K562 (cell line): ENCODE results near the gene IMP4. TPM values are rescaled to one million over a fixed set of nuclear protein-coding genes. Genes with fewer than 3 reads are reported as not detected.

Experiments
- ATAC-seq: fragments of 200-7000 bp; cut with Tn5 transposase; 3 replicates; pipeline ENCODE4 v1.9.1; 2020; ENCODE audit warnings: moderate library complexity
- BruUV-seq: library from RNA; stranded (reverse); fragments of 400-500 nt; replicated peaks from 2 replicates; lab custom pipeline; 2021; lab: Mats Ljungman, UMichigan
- CTCF ChIA-PET: fragments of 300-600 bp; formaldehyde crosslinking; extraction: SDS; loops from one replicate; lab custom pipeline; 2021; ENCODE audit warnings: low intra/inter-chr PET ratio; lab: Yijun Ruan, JAX
- POLR2A ChIA-PET: fragments of 300-600, 350-650 bp; sonication (Branson Sonifier 250); formaldehyde crosslinking; extraction: SDS; loops from one replicate; lab custom pipeline; 2021; ENCODE audit warnings: antibody characterized with exemption, inconsistent platforms; lab: Yijun Ruan, JAX
- DNase-seq, 4 experiments: peaks; one replicate each; pipeline versions ENCODE4 v3.0.0 to v3.0.0-alpha.2; 2011 to 2018; ENCODE audit warnings: low spot score in 3 of 4, mixed read lengths in 3 of 4; ENCODE audit errors: extremely low read depth in 1 of 4
- FAIRE-seq: peaks from 2 replicates; lab custom pipeline; 2011; peaks lifted over from hg19 to GRCh38; lab: Jason Lieb, UNC
- H2AFZ ChIP-seq: 2 replicates; pipeline ENCODE4 v1.6.0; 2011; ENCODE audit warnings: low read depth, low read length, control low read depth, inconsistent platforms
- H3K27ac ChIP-seq: fragments of 200-600 bp; 3 replicates; pipeline ENCODE4 v1.8.0; 2011; ENCODE audit warnings: low read depth, mild to moderate bottlenecking, control low read depth, inconsistent platforms, low read length, moderate library complexity, mixed read lengths; ENCODE audit errors: extremely low read depth
- H3K27me3 ChIP-seq, 2 experiments: fragments of 300-600 bp in 1 of 2; 2 replicates in 1 of 2; 3 replicates in 1 of 2; pipeline versions ENCODE4 v1.6.0 to v1.8.0; 2011; ENCODE audit warnings: inconsistent platforms in 2 of 2, low read length in 2 of 2, mild to moderate bottlenecking in 1 of 2, mixed read lengths in 1 of 2, moderate library complexity in 1 of 2; ENCODE audit not compliant: control insufficient read depth in 2 of 2, insufficient read depth in 2 of 2
- H3K36me3 ChIP-seq: fragments of 300-600 bp; 3 replicates; pipeline ENCODE4 v1.8.0; 2011; ENCODE audit warnings: mild to moderate bottlenecking, low read length, inconsistent platforms; ENCODE audit not compliant: control insufficient read depth, insufficient read depth
- H3K4me1 ChIP-seq, 2 experiments: fragments of 200-600 bp in 1 of 2; replicated peaks in 1 of 2; 2 replicates in 1 of 2; 3 replicates in 1 of 2; pipeline versions ENCODE4 v1.5.1 to v1.8.0; 2011; ENCODE audit warnings: inconsistent platforms in 2 of 2, low read length in 2 of 2, mild to moderate bottlenecking in 1 of 2, mixed read lengths in 1 of 2, moderate library complexity in 1 of 2; ENCODE audit not compliant: control insufficient read depth in 2 of 2, insufficient read depth in 2 of 2
- H3K4me2 ChIP-seq: 2 replicates; pipeline ENCODE4 v1.6.1; 2011; ENCODE audit warnings: low read length, control low read depth, inconsistent platforms, mixed read lengths; ENCODE audit not compliant: insufficient read depth
- H3K4me3 ChIP-seq: fragments of 200-600 bp; sonication (generic), shearing (Covaris generic); 2 replicates; pipeline ENCODE4 v1.5.1; 2016; ENCODE audit warnings: control low read depth, inconsistent platforms
- H3K79me2 ChIP-seq: fragments of 200-600 bp; 3 replicates; pipeline ENCODE4 v1.8.0; 2011; ENCODE audit warnings: low read length, inconsistent platforms; ENCODE audit not compliant: control insufficient read depth, insufficient read depth
- H3K9ac ChIP-seq, 2 experiments: 2 replicates each; pipeline versions ENCODE4 v1.6.0 to v1.6.1; 2011; ENCODE audit warnings: low read depth in 2 of 2, low read length in 2 of 2, control low read depth in 1 of 2, inconsistent platforms in 1 of 2, mild to moderate bottlenecking in 1 of 2, mixed read lengths in 1 of 2; ENCODE audit not compliant: insufficient read depth in 1 of 2
- H3K9me1 ChIP-seq: one replicate; pipeline ENCODE4 v1.6.0; 2011; ENCODE audit warnings: inconsistent platforms, mild to moderate bottlenecking, low read length, moderate library complexity; ENCODE audit not compliant: control insufficient read depth, insufficient read depth
- H3K9me3 ChIP-seq: replicated peaks from 2 replicates; pipeline ENCODE4 v1.5.1; 2011; ENCODE audit warnings: low read depth, low read length, inconsistent platforms; ENCODE audit not compliant: control insufficient read depth, insufficient read depth
- H4K20me1 ChIP-seq: replicated peaks from 2 replicates; pipeline ENCODE4 v1.6.1; 2011; ENCODE audit warnings: low read length, inconsistent platforms, mixed read lengths; ENCODE audit not compliant: control insufficient read depth, insufficient read depth
- ARHGAP35 ChIP-seq: fragments of 450-650 bp; IDR thresholded peaks from 2 replicates; pipeline ENCODE4 v1.6.1; 2018; ENCODE audit not compliant: partially characterized antibody
- BHLHE40 ChIP-seq: IDR thresholded peaks from 2 replicates; pipeline ENCODE4 v1.6.1; 2011; ENCODE audit warnings: low read length, improper control_type of control experiment
- HDAC8 ChIP-seq: fragments of 450-650 bp; IDR thresholded peaks from 2 replicates; pipeline ENCODE4 v1.6.1; 2016; ENCODE audit warnings: mild to moderate bottlenecking, missing genetic modification characterization, moderate library complexity, missing compliant biosample characterization
- KLF10 ChIP-seq: fragments of 250-450 bp; sonication (Bioruptor Pico); IDR thresholded peaks from 2 replicates; pipeline ENCODE4 v1.6.1; 2021; ENCODE audit warnings: matching md5 sums
- MCM7 ChIP-seq, 2 experiments: fragments of 450-650 bp; IDR thresholded peaks; 2 replicates each; pipeline ENCODE4 v1.6.1; 2016 to 2018
- PHF8 ChIP-seq: fragments of 200-600 bp; sonication (generic); IDR thresholded peaks from 2 replicates; pipeline ENCODE4 v1.6.1; 2012; ENCODE audit warnings: mixed run types, mild to moderate bottlenecking, inconsistent platforms, low read length, moderate library complexity, borderline replicate concordance
- PTBP1 ChIP-seq: fragments of 200-400 bp; formaldehyde crosslinking; IDR thresholded peaks from 2 replicates; pipeline ENCODE4 v1.6.1; 2017; ENCODE audit warnings: low read depth, low read length
- SIN3B ChIP-seq: fragments of 450-650 bp; IDR thresholded peaks from 2 replicates; pipeline ENCODE4 v1.6.1; 2017; ENCODE audit warnings: low read depth, mild to moderate bottlenecking, moderate library complexity
- TGIF2 ChIP-seq: sonication (generic); formaldehyde crosslinking; IDR thresholded peaks from 2 replicates; pipeline ENCODE4 v1.8.1; 2022; ENCODE audit warnings: mild to moderate bottlenecking, missing genetic modification reagents, moderate library complexity
- WGBS: fragments of 100-300 bp; shearing (Covaris generic); methylation state at CpG from one replicate; pipeline ENCODE4 v1.1.6; 2016; ENCODE audit warnings: low coverage, mixed read lengths; ENCODE audit not compliant: insufficient coverage; ENCODE audit errors: missing lambda C conversion rate; 5-methylcytosine and 5-hydroxymethylcytosine counted together
- in situ Hi-C: fragments of 300-500 bp; cut with MboI; formaldehyde crosslinking; loops from 4 replicates; pipeline ENCODE4 v1.15.0; 2018; ENCODE audit warnings: inconsistent platforms, mixed read lengths
- intact Hi-C: fragments of 100-400 bp; cut with micrococcal nuclease; formaldehyde crosslinking; loops from 2 replicates; pipeline ENCODE4 v1.14.2; 2022
- polyA plus RNA-seq, 8 experiments: library from polyadenylated mRNA; depleted of rRNA in 4 of 8; stranded (reverse) in 5 of 8; unstranded in 3 of 8; fragments of >200 nt; fragmentation: Nextera tagmentation in 2 of 8; fragmentation: Illumina TruSeq in 1 of 8; extraction: Ambion mirVana in 2 of 8; extraction: Trizol in 1 of 8; gene quantifications; 2 replicates each; pipeline versions ENCODE4 v1.2.1 to v1.2.3, GENCODE V29; 2011 to 2014; ENCODE audit warnings: inconsistent platforms in 1 of 8, missing spikeins in 1 of 8
- total RNA-seq, 7 experiments: library from RNA; depleted of rRNA in 6 of 7; stranded (reverse); fragments of >200 nt in 6 of 7; fragmentation: Illumina TruSeq in 2 of 7; extraction: Trizol in 2 of 7; gene quantifications; 2 replicates each; pipeline versions ENCODE4 v1.2.1 to v1.2.3, GENCODE V29; 2011 to 2021; ENCODE audit warnings: low replicate concordance in 1 of 7
- TF ChIP-seq, protein P1 (sequence below): sonication (generic); formaldehyde crosslinking; IDR thresholded peaks from 2 replicates; pipeline ENCODE4 v1.8.1; 2023; ENCODE audit warnings: mild to moderate bottlenecking, missing genetic modification reagents
- TF ChIP-seq, protein P2 (sequence below): sonication (generic); formaldehyde crosslinking; IDR thresholded peaks from 2 replicates; pipeline ENCODE4 v1.8.0; 2022; ENCODE audit warnings: mild to moderate bottlenecking, missing genetic modification reagents, borderline replicate concordance

The IMP4 gene
- total and polyA plus RNA-seq, 9 of the 15 experiments (the other 6 are each of a cell fraction or from before 2014, with no cell fraction given), result 35.4 to 209 (median 100.0) TPM

DNA sequence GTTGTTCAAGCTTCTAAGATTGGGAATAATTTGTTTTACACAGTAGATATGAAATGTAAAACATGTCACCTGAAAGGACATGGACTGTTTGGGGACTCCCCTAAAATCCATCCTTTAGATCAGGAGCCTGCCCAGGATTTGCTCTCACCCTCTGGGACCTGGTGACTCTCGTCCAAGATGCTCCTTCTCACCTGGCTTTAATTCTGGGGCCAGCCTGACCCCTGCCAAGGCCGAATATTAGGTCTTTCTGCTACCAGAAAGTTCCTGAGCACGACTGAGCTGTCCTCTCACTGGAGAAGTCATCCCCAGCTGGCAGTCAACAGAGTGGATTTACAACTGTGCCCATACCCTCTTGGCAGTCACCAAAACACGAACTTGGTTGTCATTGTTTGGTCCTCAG lies 38.4 kb downstream of the IMP4 start:
- no peaks in the 10 kb centered on the region; the same call in 2 of the 3 replicates for H3K79me2 ChIP-seq
- DNase-seq (no peak), FAIRE-seq (no peak), ATAC-seq (no peak)
- WGBS, result 50% methylated on average over 4 of the region's 4 CpGs
- intact Hi-C loops, result no loop called here
- no peaks in the 10 kb centered on the region for H4K20me1 ChIP-seq
- no peak overlapping the region for H3K4me2 ChIP-seq
- peaks cover 4% of the 10 kb centered on the region; the same call in 2 of the 3 replicates for H3K36me3 ChIP-seq
- 0 out of 4 replicates have a peak overlapping the region, but pooled peaks of 1 of the 2 experiments have one; percentile 46 for H3K9ac ChIP-seq
- no peak overlapping the region for H3K4me3 ChIP-seq
- no peaks in the 10 kb centered on the region for H3K9me3 ChIP-seq
- H3K27ac ChIP-seq, result peak overlapping the region; percentile 81; the same call in 1 of the 3 replicates
- TF ChIP-seq TGIF2 (CRISPR knock-in tag), result no peak
- TF ChIP-seq PHF8, result no peak
- no peak for TF ChIP-seq HDAC8 (tag)
- TF ChIP-seq BHLHE40, result no peak
- TF ChIP-seq, protein P1, sequence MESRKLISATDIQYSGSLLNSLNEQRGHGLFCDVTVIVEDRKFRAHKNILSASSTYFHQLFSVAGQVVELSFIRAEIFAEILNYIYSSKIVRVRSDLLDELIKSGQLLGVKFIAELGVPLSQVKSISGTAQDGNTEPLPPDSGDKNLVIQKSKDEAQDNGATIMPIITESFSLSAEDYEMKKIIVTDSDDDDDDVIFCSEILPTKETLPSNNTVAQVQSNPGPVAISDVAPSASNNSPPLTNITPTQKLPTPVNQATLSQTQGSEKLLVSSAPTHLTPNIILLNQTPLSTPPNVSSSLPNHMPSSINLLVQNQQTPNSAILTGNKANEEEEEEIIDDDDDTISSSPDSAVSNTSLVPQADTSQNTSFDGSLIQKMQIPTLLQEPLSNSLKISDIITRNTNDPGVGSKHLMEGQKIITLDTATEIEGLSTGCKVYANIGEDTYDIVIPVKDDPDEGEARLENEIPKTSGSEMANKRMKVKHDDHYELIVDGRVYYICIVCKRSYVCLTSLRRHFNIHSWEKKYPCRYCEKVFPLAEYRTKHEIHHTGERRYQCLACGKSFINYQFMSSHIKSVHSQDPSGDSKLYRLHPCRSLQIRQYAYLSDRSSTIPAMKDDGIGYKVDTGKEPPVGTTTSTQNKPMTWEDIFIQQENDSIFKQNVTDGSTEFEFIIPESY (CRISPR knock-in tag), result no peak
- TF ChIP-seq, protein P2, sequence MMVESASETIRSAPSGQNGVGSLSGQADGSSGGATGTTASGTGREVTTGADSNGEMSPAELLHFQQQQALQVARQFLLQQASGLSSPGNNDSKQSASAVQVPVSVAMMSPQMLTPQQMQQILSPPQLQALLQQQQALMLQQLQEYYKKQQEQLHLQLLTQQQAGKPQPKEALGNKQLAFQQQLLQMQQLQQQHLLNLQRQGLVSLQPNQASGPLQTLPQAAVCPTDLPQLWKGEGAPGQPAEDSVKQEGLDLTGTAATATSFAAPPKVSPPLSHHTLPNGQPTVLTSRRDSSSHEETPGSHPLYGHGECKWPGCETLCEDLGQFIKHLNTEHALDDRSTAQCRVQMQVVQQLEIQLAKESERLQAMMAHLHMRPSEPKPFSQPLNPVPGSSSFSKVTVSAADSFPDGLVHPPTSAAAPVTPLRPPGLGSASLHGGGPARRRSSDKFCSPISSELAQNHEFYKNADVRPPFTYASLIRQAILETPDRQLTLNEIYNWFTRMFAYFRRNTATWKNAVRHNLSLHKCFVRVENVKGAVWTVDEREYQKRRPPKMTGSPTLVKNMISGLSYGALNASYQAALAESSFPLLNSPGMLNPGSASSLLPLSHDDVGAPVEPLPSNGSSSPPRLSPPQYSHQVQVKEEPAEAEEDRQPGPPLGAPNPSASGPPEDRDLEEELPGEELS (CRISPR knock-in tag), result no peak
- no peak for TF ChIP-seq ARHGAP35
- TF ChIP-seq MCM7 (IDR thresholded peaks at IDR 0.05), result no peak
- no peak for TF ChIP-seq PTBP1
- TF ChIP-seq SIN3B, result no peak
- TF ChIP-seq KLF10, result no peak
- in situ Hi-C loops, result loop anchor here (25.0 kb wide), 1 partner anchor 206 kb away; the partner anchor contains the start of gene CFC1
- peaks cover 19 to 46% of the 10 kb centered on the region in 2 experiments for H3K4me1 ChIP-seq
- POLR2A ChIA-PET, result interaction anchor here (0.7 kb wide), 1 partner anchor 16 kb away, joined by 3 read pairs; no protein-coding TSS in a partner anchor
- CTCF ChIA-PET, result no interaction called here
- H3K9me1 ChIP-seq, result no peaks in the 10 kb centered on the region
- BruUV-seq, result no TSS peak
- H2AFZ ChIP-seq, result no peak overlapping the region
- no peaks in the 10 kb centered on the region for H3K27me3 ChIP-seq
